Esophagus squamous epithelium (tissue), 4 donors: ENCODE results near the gene CRB2.

ENCODE experiments used
- CTCF ChIP-seq, 6 experiments: fragments of 450-650 bp in 4 of 6; fragments of 200-600 bp in 2 of 6; sonication (generic) in 2 of 6; IDR thresholded peaks; one replicate each; pipeline ENCODE4 v1.5.1; 2016 to 2019; ENCODE audit warnings: antibody characterized with exemption in 6 of 6, mild to moderate bottlenecking in 4 of 6, moderate library complexity in 4 of 6
- POLR2A ChIP-seq, 4 donors: fragments of 450-650 bp; IDR thresholded peaks; one replicate each; pipeline ENCODE4 v1.6.1; 2017; ENCODE audit warnings: antibody characterized with exemption in 4 of 4, mild to moderate bottlenecking in 4 of 4, moderate library complexity in 3 of 4

GRCh38 chr9:123350590-123351310 is 5.2 kb upstream of the CRB2 start:
- TF ChIP-seq CTCF (IDR thresholded peaks at IDR 0.05) (no peak), POLR2A (IDR thresholded peaks at IDR 0.05) (no peak)
